ENCODE measurements around the gene PCDHGB5.
A peak's percentile ranks its signal among the peaks of the same experiment; 100 is the strongest.
"Not testable (repeated sequence)": the region's sequence is repeated elsewhere in the genome, so short reads cannot be mapped to it uniquely, and the experiment has no call there.

- not testable (repeated sequence) for TF ChIP-seq EP300 (IDR thresholded peaks at IDR 0.05; ENCODE audit: borderline replicate concordance); USF1 (IDR thresholded peaks at IDR 0.05); CREB1 (IDR thresholded peaks at IDR 0.05; ENCODE audit: low read depth); REST (IDR thresholded peaks at IDR 0.05; ENCODE audit: low read depth); YY1 (IDR thresholded peaks at IDR 0.05; ENCODE audit: low read depth); MAX (IDR thresholded peaks at IDR 0.05); TAF1 (IDR thresholded peaks at IDR 0.05; ENCODE audit: low read depth); EGR1 (IDR thresholded peaks at IDR 0.05); CEBPB (IDR thresholded peaks at IDR 0.05)
- peak; percentile 52 for TF ChIP-seq RAD21 (IDR thresholded peaks at IDR 0.05; ENCODE audit: low read depth)
These were observed 10.0 kb upstream of the PCDHGB5 start, which contains the start of gene PCDHGB4 for GRCh38 chr5:141387557-141388311.

All from Ishikawa (cell line).